ENCODE results near the gene KRT85.

DNA sequence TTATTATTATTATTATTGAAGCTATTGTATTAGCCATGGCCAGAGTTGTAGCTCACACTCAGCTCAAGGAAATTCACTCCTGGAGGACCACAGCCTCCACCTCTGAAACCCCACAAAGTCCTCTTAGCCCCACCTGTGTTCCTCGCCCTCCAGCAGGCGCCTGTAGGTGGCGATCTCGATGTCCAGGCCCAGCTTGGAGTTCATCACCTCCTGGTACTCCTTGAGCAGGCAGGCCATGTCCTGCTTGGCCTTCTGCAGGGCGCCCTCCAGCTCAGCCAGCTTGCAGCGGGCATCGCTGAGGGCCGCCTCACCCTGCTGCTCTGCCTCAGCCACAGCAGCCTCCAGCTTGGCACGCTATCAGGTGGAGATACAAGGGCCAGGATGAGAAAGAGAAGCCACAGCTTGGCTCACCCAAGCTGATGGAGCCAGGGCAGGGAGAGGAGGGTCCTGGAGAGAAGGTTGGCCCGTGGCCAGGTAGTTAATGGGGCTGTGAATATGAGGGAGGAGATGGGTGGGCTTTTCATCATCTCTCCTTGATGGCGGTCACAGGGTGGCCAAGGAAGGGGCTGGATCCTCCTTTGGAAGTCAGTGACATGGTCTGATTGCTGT, 5.1 kb downstream of the KRT85 start:
- TF ChIP-seq, protein P1, sequence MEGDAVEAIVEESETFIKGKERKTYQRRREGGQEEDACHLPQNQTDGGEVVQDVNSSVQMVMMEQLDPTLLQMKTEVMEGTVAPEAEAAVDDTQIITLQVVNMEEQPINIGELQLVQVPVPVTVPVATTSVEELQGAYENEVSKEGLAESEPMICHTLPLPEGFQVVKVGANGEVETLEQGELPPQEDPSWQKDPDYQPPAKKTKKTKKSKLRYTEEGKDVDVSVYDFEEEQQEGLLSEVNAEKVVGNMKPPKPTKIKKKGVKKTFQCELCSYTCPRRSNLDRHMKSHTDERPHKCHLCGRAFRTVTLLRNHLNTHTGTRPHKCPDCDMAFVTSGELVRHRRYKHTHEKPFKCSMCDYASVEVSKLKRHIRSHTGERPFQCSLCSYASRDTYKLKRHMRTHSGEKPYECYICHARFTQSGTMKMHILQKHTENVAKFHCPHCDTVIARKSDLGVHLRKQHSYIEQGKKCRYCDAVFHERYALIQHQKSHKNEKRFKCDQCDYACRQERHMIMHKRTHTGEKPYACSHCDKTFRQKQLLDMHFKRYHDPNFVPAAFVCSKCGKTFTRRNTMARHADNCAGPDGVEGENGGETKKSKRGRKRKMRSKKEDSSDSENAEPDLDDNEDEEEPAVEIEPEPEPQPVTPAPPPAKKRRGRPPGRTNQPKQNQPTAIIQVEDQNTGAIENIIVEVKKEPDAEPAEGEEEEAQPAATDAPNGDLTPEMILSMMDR (tag by site-specific recombination; IDR thresholded peaks at IDR 0.05), result no peak
- TF ChIP-seq ZNF792 (tag by site-specific recombination; IDR thresholded peaks at IDR 0.05), result no peak
